ENCODE results near the gene DDC.

DDC gene

DNA sequence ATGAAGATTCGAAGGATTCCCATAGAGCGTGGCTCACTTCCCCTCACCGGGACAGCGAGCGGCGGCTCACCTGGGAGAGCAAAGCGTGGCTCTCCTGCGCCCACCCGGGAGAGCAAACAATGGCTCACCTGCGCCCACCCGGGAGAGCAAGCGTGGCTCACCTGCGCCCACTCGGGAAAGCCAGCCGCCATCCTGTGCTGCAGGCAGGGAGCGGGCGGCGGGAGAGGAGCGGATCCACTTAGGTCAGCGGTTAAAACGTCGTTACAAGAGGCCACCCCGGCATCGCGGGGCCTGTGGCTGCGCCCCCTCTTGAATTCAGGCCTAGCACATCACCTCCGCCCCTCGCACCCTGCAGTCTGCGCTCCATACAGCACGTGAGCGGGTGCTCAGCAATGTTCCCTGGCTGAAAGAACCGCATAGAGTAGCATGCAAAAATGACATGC is 114.6 kb downstream of the DDC start:
- peak in 1 of 2 donors; percentile 35 for DNase-seq

DNA sequence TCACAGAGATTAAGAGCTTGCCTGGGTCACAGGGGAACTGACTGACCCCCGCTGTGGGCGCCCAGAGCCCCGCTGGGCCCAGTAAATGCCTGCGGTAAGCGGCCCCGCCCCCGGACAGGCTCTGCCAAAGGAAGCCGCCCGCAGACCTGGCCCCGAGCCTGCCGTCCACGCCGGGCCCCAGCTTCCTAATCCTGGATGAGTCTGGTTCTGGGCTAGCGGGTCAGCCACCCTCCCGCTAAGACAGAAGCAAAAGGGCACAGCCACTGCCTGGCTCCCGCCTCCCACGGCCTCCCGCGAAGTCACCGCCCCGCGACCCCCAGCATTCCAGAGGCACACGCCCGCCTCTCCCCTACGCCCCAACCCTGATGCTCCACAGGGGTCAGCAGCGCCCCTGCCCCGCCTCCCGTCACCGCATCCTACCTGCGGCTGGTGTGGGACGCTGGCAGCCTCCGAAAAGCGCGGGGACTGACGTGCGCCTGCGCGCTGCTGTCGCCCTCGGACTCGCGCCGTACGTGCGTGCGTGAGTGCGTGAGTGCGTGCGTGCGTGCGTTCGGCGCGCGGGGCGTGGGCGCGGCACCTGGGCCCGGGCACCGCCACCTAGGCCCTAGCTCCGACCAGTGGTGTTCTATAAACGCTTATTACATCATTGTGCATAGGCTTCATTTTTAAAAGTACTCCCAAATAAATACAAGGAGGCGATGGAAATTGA is 115.2 kb downstream of the DDC start, which contains the start of gene FIGNL1:
Gene FIGNL1 (minus strand): TSS at position 470 of the 709 bp plus-strand sequence. CDS start 3,063 bp downstream, outside the sequence.
- DNase-seq = peak; percentile 80 to 81

DNA sequence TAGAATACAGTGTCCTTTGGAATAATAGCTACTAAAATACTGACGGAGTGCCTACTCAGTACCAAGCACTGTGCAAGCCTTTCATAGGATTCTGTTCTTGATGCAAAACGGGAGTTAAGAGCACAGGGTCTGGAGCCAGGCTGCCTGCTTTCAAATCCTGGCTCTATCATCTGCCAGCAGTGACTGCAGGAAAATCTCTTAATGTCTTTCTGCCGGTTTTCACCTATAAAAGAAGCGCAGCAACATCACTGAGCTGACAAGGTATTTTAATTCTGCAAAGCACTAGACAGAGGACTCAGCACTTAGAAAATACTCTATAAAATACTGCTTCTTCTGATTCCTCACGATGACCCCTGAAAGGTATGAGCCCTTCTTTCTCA is 115.7 kb downstream of the DDC start:
- no peak for DNase-seq

DNA sequence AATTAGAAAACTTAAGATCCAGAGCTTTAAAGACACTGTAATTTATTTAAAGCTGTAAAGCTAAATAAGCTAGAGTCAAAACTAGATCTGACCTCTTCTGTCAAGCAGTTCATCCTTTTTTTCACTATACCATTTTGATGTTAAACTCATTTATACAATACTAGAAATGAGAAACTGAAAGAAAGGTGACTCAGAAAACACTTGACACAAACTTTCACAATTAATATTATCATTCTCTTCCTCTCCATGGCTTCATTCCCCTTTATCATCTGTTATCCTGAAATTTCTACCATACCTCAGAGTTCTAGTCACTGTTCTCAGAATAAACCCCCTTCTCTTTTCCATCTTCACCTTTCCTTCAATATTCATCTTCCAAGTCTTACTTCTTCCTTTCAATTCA is 116.4 kb downstream of the DDC start:
- DNase-seq = no peak

- DNase-seq = no peak
Measured at GRCh38 chr7:50446542-50446960, 118.7 kb downstream of the DDC start.

DNA sequence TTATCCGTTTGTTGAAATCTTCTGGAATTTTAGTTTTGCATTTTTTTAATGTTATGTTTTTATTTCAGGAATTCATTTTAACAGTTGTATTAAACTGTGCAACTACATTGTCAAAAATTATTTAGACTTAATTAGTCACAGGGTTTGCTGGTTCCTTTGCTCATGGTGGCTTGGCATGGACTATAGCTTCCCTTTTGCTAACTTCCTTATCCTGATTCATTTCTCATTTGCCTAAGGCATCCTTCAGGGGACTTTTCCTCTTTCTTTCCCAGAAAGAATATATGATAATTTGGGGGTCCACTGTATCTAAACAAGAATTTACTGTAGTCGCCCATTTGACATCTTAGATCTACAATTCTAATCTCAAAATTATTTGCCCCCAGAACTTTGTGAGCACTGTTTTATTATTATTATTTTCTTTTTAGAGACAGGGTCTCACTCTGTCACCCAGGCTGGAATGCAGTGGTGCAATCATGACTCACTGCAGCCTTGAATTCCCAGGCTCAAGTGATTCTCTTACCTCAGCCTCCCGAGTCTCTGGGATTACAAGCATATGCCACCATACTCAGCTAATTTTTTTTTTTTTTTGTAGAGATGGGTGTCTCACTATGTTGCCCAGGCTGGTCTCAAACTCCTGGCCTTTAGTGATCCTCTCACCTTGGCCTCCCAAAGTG is 128.9 kb downstream of the DDC start:
- DNase-seq = no peak

DNA sequence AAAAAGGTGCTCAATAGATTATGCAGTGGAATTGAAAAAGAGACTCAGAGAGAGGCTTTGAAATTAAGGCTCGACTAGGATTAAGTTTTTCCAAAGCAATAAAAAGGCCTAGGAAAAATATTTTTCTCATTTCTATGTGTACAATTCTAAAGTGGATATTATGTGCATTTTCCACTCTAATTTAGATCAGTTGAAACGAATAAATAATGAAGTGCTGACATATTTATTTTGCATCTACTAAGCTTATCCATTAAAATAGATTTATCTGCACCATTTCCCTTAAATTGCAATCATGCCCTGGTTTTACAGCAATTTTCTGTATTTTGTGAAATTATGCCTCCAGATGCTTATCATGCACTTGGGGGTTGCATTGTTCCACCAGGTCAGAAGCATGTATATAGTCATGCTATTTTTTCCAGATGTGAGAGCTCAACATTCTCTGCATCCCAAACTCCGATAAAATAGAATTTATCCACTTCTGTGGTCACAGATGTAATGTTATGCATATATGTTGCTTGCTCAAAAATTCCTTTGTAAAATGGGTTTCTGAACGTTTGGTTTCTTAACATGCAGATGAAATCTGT is 133.4 kb downstream of the DDC start:
- no peak for DNase-seq

DNA sequence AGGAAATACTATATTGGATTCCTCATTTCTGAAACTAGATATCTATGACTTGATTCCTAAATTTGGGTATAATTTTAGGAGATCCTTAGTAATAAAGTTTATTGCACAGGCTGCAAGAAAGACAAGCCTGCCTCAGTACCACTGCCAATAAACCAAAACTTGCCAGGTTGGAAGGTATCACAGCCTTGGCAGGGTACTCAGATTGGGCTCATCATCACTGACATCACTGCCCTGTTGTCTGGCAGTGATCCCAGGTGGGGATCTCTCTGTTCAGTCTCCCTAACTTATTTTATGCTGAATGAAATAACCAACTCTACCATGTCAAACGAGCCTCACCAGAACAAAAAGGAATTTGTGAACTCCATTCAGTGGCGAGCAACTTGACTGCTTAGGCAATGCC is 133.9 kb downstream of the DDC start:
- DNase-seq = no peak

DNA sequence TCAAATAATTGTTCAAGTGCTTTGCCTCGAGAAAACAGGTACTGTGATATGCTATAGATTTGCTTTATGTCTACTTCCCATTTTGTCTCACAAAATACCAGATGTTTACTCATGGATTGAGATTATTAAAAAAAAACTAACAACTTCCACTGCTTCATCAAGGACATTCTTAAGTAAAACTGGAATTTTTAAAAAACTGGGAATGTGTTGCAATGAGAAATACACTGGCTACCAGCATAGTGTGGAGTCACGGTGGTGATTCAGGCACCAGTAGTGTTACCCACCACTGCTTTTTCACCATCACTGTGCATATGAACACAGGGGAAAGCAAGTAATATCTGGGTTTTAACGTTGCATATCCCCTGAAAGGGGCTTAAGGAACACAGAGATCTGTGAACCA is 136.3 kb downstream of the DDC start:
- no peak for DNase-seq

DNA sequence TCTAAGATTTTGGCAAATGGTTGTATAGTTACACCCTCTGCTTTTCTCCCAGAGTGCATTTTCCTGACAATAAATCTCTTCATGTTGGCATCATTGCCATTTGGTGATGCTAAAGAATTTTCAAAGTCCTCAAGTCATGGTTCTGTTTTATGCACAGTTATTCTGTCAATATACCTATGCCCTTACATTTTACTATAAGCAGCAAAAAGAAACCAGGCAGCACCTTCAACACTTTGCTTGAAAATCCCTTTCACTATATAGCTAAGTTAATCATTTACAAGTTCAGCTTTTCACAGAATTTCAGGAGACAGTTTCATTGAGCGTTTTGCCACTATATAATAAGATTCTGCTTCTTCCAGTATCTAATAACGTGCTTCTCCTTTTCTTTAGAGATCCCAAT is 137.7 kb downstream of the DDC start:
- DNase-seq = no peak

DNA sequence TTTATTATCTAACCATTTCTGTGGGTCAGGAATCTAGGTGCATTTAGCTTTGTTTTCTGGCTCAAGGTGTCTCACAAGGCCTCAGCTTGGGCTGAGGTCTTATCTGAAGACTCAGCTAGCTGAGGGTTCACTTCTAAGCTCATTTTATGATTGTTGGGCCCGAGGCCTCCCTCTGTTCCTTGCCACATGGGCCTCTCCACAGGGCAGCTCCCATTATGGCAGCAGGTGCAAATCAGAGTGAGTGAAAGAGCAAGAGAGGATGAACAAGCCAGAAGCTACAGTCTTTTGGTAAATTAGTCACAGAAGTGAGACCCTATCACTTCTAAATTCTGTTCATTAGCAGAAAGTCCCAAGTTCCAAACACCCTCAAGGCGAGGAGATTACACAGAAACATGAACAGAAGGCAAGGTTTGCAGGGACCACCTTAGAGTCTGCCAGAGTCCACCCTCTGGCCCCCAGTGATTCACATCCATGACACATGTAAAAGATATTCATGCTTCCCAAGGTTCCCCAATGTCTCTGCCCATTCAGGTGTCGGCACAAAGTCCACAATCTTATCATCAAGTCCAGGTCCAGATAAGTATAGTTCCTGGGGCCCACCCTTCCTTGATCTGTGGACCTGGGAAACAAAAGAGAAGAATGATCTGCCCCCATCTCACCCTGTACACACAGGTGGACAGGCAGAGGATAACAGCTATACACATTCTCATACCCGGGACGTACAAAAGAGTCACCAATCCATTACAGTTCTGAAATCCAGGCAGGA is 138.7 kb downstream of the DDC start:
- no peak for DNase-seq

DNA sequence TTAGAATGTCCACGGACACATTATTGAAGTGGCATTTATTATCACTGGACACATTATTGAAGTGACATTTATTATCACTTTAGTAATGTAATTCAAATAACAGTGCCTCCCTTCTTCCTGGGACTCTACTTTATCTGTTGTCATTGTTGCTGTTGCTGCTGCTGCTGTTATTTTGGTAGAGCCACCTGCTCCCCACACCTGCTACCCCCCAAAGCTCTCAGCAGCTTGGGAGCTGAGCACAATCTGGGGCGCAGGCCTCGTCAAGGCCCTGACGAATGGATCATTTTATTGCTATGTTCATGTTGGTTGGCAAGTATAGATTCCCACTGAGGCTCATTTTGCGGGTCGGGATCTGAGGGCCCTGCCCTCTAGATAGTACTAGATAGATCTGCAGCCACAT is 139.9 kb downstream of the DDC start:
- no peak for DNase-seq

DNA sequence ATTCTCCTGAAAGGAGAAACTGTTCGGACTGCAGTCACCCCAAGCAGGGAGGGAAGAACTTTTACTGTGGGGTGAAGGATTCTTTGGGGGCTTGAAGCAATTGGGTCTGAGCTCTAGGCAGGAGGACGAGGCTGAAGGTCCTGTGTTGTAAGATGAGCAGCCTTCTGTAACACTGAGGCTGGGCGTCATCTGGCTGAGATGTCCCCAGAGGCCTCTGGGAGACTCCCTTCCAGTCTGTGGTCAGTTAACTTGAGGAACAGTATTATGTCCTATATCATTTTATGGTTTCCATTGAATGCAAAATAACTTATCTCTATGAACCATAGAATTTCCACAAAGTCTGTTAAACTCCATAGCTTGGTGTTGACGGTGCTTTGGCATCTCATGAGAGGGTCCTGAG is 141.3 kb downstream of the DDC start:
- no peak for DNase-seq

- DNase-seq = no peak
Measured at GRCh38 chr7:50422858-50423257, 142.3 kb downstream of the DDC start.

DNA sequence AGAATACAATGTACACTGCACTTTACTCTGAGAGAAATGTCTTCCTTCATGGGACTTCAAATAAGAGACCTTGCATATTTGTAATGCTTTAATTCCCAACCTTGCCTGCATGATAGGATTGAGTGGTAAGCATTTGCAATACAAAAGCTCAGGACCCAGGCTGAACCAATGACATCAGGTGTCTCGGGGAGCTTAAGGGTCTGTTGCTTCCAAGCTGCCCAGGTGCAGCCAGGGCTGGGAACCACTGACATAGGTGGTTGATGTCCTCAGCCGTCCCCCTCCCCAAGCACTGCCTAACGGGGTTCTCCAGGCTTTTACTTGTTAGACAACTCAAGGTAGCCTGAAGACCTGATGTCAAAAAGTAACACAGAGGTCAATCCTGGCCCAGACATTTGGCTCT is 144.2 kb downstream of the DDC start:
- no peak for DNase-seq

GRCh38 chr7:50418526-50419290 is 146.5 kb downstream of the DDC start:
- no peak for DNase-seq

DNA sequence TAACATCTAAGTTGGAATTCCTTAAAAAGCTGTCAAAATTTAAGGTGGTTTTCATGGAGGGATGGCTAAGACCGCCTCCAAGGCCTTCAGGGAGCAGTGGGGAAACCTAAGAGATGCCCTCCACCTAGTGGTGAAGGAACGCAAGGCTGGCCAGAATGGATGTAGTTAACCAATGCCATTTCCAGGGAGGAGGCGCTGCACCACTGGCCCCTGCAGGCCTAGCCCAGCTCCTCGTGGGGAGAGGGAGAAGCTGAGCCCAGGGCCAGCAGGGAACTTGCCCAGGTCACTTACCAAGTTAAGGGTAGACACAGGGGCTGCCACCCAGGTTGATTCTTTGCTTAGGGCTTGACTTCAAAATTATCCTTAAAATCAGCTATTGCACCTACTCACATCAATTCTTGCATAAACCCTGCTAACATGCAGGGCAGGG is 147.1 kb downstream of the DDC start:
- DNase-seq = peak; percentile 67 to 77

- no peak for DNase-seq
Measured at GRCh38 chr7:50416527-50417182, 148.6 kb downstream of the DDC start.

DNA sequence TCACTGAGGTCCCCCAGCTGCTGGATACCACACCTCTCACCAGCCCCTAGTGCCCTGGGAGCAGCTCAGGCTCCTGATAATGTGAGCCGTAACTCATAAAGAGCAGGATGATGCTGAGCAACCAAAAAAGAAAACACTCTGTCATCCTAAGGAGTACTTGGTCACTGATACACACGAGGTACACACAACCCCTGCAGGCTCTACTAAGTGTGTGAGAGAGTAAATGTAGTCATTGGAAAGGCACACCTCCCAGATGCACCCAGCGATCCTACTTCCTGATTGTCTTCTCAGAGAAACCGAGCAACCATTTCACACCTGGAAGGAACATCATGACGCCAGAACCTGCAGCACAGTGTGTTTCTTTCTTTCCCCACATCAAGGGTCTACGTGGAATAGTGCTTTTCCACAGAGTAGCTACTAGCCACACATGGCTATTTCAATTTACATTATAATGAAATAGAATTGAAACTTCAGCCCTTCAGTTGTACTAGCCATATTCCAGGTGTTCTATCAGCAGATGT is 149.3 kb downstream of the DDC start:
- DNase-seq = no peak

- DNase-seq = no peak
Measured at GRCh38 chr7:50413561-50413960, 151.6 kb downstream of the DDC start.

DNA sequence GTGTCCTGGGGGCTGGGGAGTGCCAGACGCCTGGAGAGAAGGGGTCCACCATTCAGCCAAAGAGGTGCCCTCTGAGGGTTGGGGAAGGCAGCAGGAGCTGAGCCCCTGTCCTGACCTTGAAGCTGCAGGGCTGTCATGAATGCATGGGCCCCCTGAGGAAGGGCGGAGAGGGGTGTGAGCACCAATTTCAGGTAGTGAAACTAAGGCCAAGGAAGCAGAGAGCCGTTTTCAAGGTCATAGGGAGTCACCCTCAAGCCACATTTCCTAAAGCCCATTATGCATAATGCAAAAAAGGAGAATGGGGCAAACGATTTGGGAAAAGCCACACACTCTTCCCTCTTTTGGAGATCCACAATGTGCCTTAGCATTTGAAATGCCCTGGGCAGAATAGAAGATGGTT is 152.2 kb downstream of the DDC start:
- DNase-seq = no peak

DNA sequence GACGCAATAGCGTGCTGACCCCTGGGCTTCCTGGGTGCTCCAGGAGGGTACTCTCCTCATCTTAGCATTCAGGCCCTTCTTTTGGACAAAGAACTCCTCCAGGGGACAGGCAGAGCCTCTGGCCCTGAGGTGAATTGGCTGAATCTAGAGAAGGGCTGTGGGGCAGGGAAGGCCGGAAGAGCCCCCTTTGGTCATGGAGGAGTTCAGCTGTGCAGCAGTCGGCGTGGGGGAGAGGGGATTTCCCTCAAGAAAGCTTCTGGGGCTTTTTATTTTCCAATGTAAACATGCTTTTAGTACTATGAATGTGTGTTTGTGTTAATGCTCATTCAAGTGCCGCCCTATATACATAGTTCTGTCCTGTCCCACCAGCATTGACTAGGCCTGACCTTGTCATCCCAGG is 153.9 kb downstream of the DDC start:
- no peak for DNase-seq
